KMS-11 (cell line): ENCODE results near the gene BEAN1.

Source experiments
- H2AFZ ChIP-seq: fragments of 200-600 bp; sonication (generic); 2 replicates; pipeline ENCODE4 v1.6.1; 2016; ENCODE audit warnings: antibody characterized with exemption, mixed run types, low read depth
- H3K27ac ChIP-seq: fragments of 200-600 bp; sonication (generic); 2 replicates; pipeline ENCODE4 v1.6.1; 2016; ENCODE audit warnings: mild to moderate bottlenecking, mixed run types
- H3K27me3 ChIP-seq: fragments of 200-600 bp; sonication (generic); 2 replicates; pipeline ENCODE4 v1.6.1; 2017; ENCODE audit warnings: mild to moderate bottlenecking, low read depth, mixed run types, moderate library complexity; ENCODE audit not compliant: insufficient read depth
- H3K36me3 ChIP-seq: fragments of 200-600 bp; sonication (generic); 2 replicates; pipeline ENCODE4 v1.6.1; 2017; ENCODE audit warnings: mild to moderate bottlenecking, mixed run types; ENCODE audit not compliant: insufficient read depth
- H3K4me1 ChIP-seq: fragments of 200-600 bp; sonication (generic); 2 replicates; pipeline ENCODE4 v1.6.1; 2016; ENCODE audit warnings: mild to moderate bottlenecking, low read depth, mixed run types; ENCODE audit not compliant: poor library complexity, severe bottlenecking
- H3K4me2 ChIP-seq: fragments of 200-600 bp; sonication (generic); 2 replicates; pipeline ENCODE4 v1.7.0; 2016; ENCODE audit warnings: mild to moderate bottlenecking, mixed run types
- H3K4me3 ChIP-seq: fragments of 200-600 bp; sonication (generic); IDR thresholded peaks from 2 replicates; pipeline ENCODE4 v1.6.1; 2017; ENCODE audit warnings: low read depth, low read length, mixed read lengths; ENCODE audit not compliant: insufficient read depth
- H3K79me2 ChIP-seq: fragments of 200-600 bp; sonication (generic); 2 replicates; pipeline ENCODE4 v1.6.1; 2016; ENCODE audit warnings: low read depth, mixed run types; ENCODE audit not compliant: insufficient read depth
- H3K9ac ChIP-seq: fragments of 200-600 bp; sonication (generic); 2 replicates; pipeline ENCODE4 v1.6.1; 2016; ENCODE audit warnings: mild to moderate bottlenecking, mixed run types
- H4K20me1 ChIP-seq: fragments of 200-600 bp; sonication (generic); 2 replicates; pipeline ENCODE4 v1.6.1; 2016; ENCODE audit warnings: mild to moderate bottlenecking, mixed run types; ENCODE audit not compliant: insufficient read depth
- TF ChIP-seq, protein P1 (sequence below): fragments of 200-600 bp; sonication (generic); conservative IDR thresholded peaks from 2 replicates; pipeline ENCODE4 v1.6.1; 2017; ENCODE audit warnings: low read depth, mild to moderate bottlenecking, antibody characterized with exemption, low read length, moderate library complexity, mixed read lengths

The BEAN1 gene

DNA sequence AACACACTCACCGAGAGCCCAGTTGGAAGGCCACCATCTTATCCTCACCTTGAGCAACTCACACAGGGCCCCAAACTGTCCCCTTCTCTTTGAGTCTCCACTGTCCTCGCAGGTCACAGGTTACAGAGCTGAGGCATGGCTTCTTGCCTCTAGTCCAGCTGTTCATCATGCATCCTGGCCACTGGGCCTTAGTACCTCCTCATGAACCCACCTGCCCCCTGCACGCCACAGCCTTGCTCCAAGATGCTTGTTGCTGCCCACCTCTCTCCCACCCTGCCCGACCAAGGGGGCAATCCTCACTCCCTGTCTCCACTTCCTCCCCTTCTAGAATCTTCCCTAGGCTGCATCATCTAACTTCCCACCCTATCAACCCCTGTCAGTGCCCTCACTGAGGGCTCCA is 43.5 kb upstream of the BEAN1 start:
- H3K4me2 ChIP-seq = no peak overlapping the region
- no peak overlapping the region for H3K27ac ChIP-seq
- H3K27me3 ChIP-seq = no peaks in the 10 kb centered on the region
- no peaks in the 10 kb centered on the region for H4K20me1 ChIP-seq
- H2AFZ ChIP-seq = no peak overlapping the region
- no peak overlapping the region for H3K4me3 ChIP-seq
- H3K9ac ChIP-seq = no peak overlapping the region
- H3K4me1 ChIP-seq = no peaks in the 10 kb centered on the region
- H3K36me3 ChIP-seq = no peaks in the 10 kb centered on the region
- TF ChIP-seq, protein P1, sequence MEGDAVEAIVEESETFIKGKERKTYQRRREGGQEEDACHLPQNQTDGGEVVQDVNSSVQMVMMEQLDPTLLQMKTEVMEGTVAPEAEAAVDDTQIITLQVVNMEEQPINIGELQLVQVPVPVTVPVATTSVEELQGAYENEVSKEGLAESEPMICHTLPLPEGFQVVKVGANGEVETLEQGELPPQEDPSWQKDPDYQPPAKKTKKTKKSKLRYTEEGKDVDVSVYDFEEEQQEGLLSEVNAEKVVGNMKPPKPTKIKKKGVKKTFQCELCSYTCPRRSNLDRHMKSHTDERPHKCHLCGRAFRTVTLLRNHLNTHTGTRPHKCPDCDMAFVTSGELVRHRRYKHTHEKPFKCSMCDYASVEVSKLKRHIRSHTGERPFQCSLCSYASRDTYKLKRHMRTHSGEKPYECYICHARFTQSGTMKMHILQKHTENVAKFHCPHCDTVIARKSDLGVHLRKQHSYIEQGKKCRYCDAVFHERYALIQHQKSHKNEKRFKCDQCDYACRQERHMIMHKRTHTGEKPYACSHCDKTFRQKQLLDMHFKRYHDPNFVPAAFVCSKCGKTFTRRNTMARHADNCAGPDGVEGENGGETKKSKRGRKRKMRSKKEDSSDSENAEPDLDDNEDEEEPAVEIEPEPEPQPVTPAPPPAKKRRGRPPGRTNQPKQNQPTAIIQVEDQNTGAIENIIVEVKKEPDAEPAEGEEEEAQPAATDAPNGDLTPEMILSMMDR = no peak
- no peaks in the 10 kb centered on the region for H3K79me2 ChIP-seq

DNA sequence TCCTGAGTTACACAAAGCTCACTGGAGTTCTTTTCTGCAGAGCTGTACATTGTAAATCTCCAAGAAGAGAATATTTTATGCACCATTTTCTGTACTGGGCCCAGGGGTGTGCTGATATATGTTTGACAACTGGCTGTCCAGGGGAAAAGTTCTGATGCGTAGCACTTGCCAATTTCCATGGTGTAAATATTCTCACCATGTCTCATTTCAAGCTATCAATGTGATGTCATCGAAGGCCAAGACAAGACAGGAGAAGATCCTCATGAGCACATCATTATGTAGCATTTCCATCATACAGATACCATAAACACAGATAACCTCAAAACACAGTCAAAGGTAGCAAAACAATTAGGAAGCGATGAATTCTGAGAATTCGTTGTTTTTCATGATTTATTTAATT is 41.7 kb upstream of the BEAN1 start:
- H3K9ac ChIP-seq = no peak overlapping the region
- H3K27ac ChIP-seq = no peak overlapping the region
- H3K4me1 ChIP-seq = no peaks in the 10 kb centered on the region
- no peaks in the 10 kb centered on the region for H3K27me3 ChIP-seq
- H3K36me3 ChIP-seq = no peaks in the 10 kb centered on the region
- H3K4me2 ChIP-seq = no peak overlapping the region
- no peaks in the 10 kb centered on the region for H3K79me2 ChIP-seq
- no peak overlapping the region for H2AFZ ChIP-seq
- H3K4me3 ChIP-seq = no peak overlapping the region
- H4K20me1 ChIP-seq = no peaks in the 10 kb centered on the region
- TF ChIP-seq, protein P1 = no peak

DNA sequence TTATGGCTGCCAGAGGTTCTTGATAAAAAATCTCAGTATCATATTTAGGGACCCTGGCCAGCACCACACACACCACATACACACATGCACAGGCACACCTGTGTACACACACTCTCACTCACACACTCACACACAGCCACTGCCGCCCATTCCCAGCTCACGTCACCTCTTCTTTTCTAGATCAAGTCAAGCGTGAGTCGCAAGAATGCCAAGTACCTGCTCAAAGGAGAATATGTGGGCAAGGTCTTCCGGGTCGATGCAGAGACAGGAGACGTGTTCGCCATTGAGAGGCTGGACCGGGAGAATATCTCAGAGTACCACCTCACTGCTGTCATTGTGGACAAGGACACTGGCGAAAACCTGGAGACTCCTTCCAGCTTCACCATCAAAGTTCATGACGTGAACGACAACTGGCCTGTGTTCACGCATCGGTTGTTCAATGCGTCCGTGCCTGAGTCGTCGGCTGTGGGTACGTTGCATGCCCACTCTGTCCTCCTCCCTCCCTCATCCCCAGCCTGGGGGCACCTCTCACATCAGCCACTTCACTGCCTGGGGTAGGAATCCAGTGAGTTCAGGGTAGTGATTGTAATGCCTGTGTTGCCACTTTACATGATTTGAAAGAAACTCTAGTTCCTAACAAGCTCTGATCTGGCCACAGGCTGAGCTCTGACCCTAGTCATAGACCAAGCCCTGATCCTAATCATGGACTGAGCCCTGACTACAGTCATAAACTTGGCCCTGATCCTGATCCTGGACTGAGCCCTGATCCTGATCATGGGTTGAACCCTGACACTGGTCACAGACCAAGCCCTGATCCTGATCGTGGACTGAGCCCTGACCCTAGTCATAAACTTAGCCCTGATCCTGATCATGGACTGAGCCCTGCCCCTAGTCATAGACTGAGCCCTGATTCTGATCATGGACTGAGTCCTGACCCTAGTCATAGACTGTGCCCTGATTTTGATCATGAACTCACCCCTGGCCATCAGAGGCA is 40.2 kb upstream of the BEAN1 start:
- Histone ChIP-seq H3K9ac (no peak overlapping the region), H3K27ac (no peak overlapping the region), H2AFZ (no peak overlapping the region), H3K79me2 (no peaks in the 10 kb centered on the region), H3K36me3 (no peaks in the 10 kb centered on the region), H3K4me2 (no peak overlapping the region), H3K4me3 (no peak overlapping the region), H3K27me3 (no peaks in the 10 kb centered on the region), H4K20me1 (no peaks in the 10 kb centered on the region), H3K4me1 (no peaks in the 10 kb centered on the region)
- TF ChIP-seq, protein P1 = no peak

DNA sequence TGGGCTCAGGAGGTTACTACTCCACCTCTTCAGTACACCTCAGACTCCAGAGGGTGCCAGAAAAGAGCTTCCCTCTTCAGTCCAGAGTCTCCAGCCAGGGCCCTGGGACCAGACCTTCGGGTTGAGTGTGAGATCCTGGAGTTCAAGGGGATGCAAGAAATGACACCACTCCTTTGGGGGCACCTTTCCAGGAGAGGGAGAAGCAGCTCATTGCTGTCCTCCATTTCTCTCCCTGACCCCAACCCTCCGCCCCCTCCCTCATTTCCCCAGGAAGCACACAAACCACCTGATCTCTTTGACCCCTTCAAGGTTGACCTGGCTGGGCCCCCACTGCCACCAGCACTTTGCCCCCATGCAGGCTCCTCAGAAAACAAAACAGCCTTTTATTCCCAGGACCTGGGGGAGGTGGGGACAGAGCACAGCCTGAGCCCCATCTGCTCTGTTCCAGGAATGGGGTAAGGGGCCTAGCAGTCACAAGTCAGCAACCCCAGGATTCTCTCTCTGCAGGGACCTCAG is 39.2 kb upstream of the BEAN1 start:
- H4K20me1 ChIP-seq = no peaks in the 10 kb centered on the region

More for the DNA sequence above, 39.2 kb upstream of the BEAN1 start:
- H2AFZ ChIP-seq = no peak overlapping the region
- H3K27ac ChIP-seq = no peak overlapping the region
- H3K4me2 ChIP-seq = no peak overlapping the region
- TF ChIP-seq, protein P1 = no peak
- H3K4me3 ChIP-seq = no peak overlapping the region
- H3K27me3 ChIP-seq = no peaks in the 10 kb centered on the region
- no peaks in the 10 kb centered on the region for H3K36me3 ChIP-seq
- H3K79me2 ChIP-seq = no peaks in the 10 kb centered on the region
- no peaks in the 10 kb centered on the region for H3K4me1 ChIP-seq
- H3K9ac ChIP-seq = no peak overlapping the region
